ENCODE results near the gene NAA40. TPM values are rescaled to one million over a fixed set of nuclear protein-coding genes. Genes with fewer than 3 reads are reported as not detected.

Gene NAA40
- total and polyA plus RNA-seq, 2 experiments from 2014 or later: 10.1 to 24.6 TPM

- TF ChIP-seq REST (IDR thresholded peaks at IDR 0.05; ENCODE audit: unreplicated experiment) (no peak), EZH2phosphoT487 (IDR thresholded peaks at IDR 0.05; ENCODE audit: unreplicated experiment) (no peak), CTCF (conservative IDR thresholded peaks at IDR 0.05; ENCODE audit: low read depth in 2 of 2) (no peak), EZH2 (IDR thresholded peaks at IDR 0.05; ENCODE audit: low read depth, unreplicated experiment) (no peak)
These were observed 48.4 kb upstream of the NAA40 start (continued) for GRCh38 chr11:63890368-63890767.

GRCh38 chr11:63892228-63892627 lies 46.6 kb upstream of the NAA40 start:
- Histone ChIP-seq H3K27me3 (ENCODE audit: insufficient read depth) (no peaks in the 10 kb centered on the region), H3F3A (replicated peaks; ENCODE audit: low read depth) (peaks cover 16% of the 10 kb centered on the region; the same call in 1 of the 2 replicates), H3K27ac (ENCODE audit: low read depth) (no peak overlapping the region), H3K4me1 (ENCODE audit: insufficient read depth) (peaks cover 26% of the 10 kb centered on the region), H3K36me3 (ENCODE audit: insufficient read depth) (peaks cover 4% of the 10 kb centered on the region; the same call in 1 of the 2 replicates), H2AFZ (no peak overlapping the region), H3K4me3 (no peak overlapping the region), H4K20me1 (replicated peaks; ENCODE audit: insufficient read depth) (peaks cover 27% of the 10 kb centered on the region), H3K79me2 (replicated peaks; ENCODE audit: insufficient read depth) (peaks cover 67% of the 10 kb centered on the region), H3K4me2 (no peak overlapping the region), H3K9me2 (ENCODE audit: insufficient read depth) (no peaks in the 10 kb centered on the region)
- no peak for TF ChIP-seq CTCF (conservative IDR thresholded peaks at IDR 0.05; ENCODE audit: low read depth in 2 of 2)
- no peak for TF ChIP-seq JUNB (IDR thresholded peaks at IDR 0.05; ENCODE audit: unreplicated experiment)
- peak; percentile 57 for TF ChIP-seq REST (IDR thresholded peaks at IDR 0.05; ENCODE audit: unreplicated experiment)
- no peak for TF ChIP-seq EZH2 (IDR thresholded peaks at IDR 0.05; ENCODE audit: low read depth, unreplicated experiment)
- Mint-ChIP-seq H3K9me3 (no peaks in the 10 kb centered on the region), H3K36me3 (ENCODE audit: low read depth) (peaks cover 19% of the 10 kb centered on the region), H3K27me3 (ENCODE audit: insufficient read depth, low read depth, poor library complexity) (peaks cover 15% of the 10 kb centered on the region), H3K4me3 (no peak overlapping the region), H3K4me1 (peaks cover 40% of the 10 kb centered on the region), H3K27ac (no peak overlapping the region)
- no peak for ATAC-seq
- DNase-seq (ENCODE audit: low spot score): no peak

Measured in GM23338 (cell line).